ENCODE results near the gene SPINK5.

The SPINK5 gene

DNA sequence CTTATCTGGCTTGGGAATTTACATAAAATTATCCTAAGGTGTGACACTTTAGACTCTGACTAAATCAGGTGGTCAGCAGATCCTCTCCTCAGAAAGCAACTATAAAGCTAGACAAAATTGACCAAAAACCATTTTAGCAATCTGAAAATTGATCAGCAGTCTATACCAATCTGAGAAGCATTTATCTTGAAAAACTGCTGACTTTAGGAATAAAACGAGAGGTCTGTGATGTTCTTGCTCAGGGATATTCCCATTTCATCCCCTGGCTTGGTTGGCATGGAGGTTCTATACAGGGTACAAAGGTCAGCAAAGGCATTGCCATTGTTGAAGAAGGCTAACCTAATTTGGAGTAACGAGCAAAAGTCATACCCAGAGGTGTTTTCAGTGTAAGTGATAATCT, 11.7 kb downstream of the SPINK5 start:
- H3K27me3 ChIP-seq (replicated peaks in 2 of 5; ENCODE audit: control insufficient read depth in 4 of 5, insufficient read depth in 5 of 5, low read length in 4 of 5), result no peaks in the 10 kb centered on the region
- 100% methylated on average over 1 of the region's 2 CpGs for WGBS (ENCODE audit: insufficient coverage)

DNA sequence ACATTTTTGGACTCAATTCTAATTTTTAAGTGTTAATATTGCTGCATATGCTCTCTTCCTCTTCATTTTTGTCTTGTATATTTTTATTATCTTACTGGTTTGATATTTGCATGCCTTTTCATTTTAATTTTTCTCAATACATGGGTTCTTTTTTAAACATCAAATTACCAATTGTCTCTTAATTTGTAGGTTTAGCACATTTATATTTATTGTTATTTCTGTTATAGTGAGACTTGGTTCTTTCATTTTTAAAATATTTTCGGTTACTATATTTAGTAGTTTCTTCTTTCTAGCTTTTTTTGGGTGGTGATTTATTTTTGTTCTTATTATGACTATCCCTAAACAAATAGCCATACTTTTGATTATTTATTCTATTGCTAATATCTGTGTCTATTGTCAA, 19.4 kb downstream of the SPINK5 start:
- Histone ChIP-seq H3K27ac (ENCODE audit: insufficient read depth in 1 of 2, low read depth in 1 of 2, low read length in 2 of 2, poor library complexity in 1 of 2, severe bottlenecking in 2 of 2) (no peak overlapping the region), H3K27me3 (replicated peaks in 2 of 5; ENCODE audit: control insufficient read depth in 4 of 5, insufficient read depth in 5 of 5, low read length in 4 of 5) (peaks cover 0 to 3% (median 0%) of the 10 kb centered on the region in 5 experiments), H3K36me3 (ENCODE audit: control insufficient read depth in 4 of 4, insufficient read depth in 4 of 4, low read length in 3 of 4) (no peaks in the 10 kb centered on the region), H3K4me1 (ENCODE audit: control extremely low read depth in 1 of 4, control insufficient read depth in 4 of 4, insufficient read depth in 4 of 4, low read length in 3 of 4) (no peaks in the 10 kb centered on the region), H3K9me3 (ENCODE audit: control extremely low read depth in 1 of 5, control insufficient read depth in 4 of 5, insufficient read depth in 2 of 5, low read depth in 1 of 5, low read length in 4 of 5) (no peaks in the 10 kb centered on the region), H3K4me3 (ENCODE audit: control insufficient read depth in 1 of 7, extremely low read depth in 1 of 7, insufficient read depth in 4 of 7, low read depth in 2 of 7, low read length in 6 of 7) (no peak overlapping the region)
- ChIA-PET POLR2A (no interaction called here), CTCF (no interaction called here)
- WGBS (ENCODE audit: insufficient coverage), result no CpG with 5 or more reads among the region's 1 CpG
- DNase-seq, result no peak

More for the DNA sequence above, 11.7 kb downstream of the SPINK5 start:
- CTCF ChIA-PET, result no interaction called here
- H3K4me1 ChIP-seq (ENCODE audit: control extremely low read depth in 1 of 4, control insufficient read depth in 4 of 4, insufficient read depth in 4 of 4, low read length in 3 of 4), result no peaks in the 10 kb centered on the region
- H3K4me3 ChIP-seq (ENCODE audit: control insufficient read depth in 1 of 7, extremely low read depth in 1 of 7, insufficient read depth in 4 of 7, low read depth in 2 of 7, low read length in 6 of 7), result no peak overlapping the region
- no peak overlapping the region for H3K27ac ChIP-seq (ENCODE audit: insufficient read depth in 1 of 2, low read depth in 1 of 2, low read length in 2 of 2, poor library complexity in 1 of 2, severe bottlenecking in 2 of 2)
- no peaks in the 10 kb centered on the region for H3K36me3 ChIP-seq (ENCODE audit: control insufficient read depth in 4 of 4, insufficient read depth in 4 of 4, low read length in 3 of 4)
- POLR2A ChIA-PET, result no interaction called here
- no peaks in the 10 kb centered on the region for H3K9me3 ChIP-seq (ENCODE audit: control extremely low read depth in 1 of 5, control insufficient read depth in 4 of 5, insufficient read depth in 2 of 5, low read depth in 1 of 5, low read length in 4 of 5)
- no peak for DNase-seq

GRCh38 chr5:148084269-148084668, 20.5 kb downstream of the SPINK5 start:
- Histone ChIP-seq H3K27me3 (replicated peaks in 2 of 5; ENCODE audit: control insufficient read depth in 4 of 5, insufficient read depth in 5 of 5, low read length in 4 of 5) (peaks cover 0 to 3% (median 0%) of the 10 kb centered on the region in 5 experiments), H3K27ac (ENCODE audit: insufficient read depth in 1 of 2, low read depth in 1 of 2, low read length in 2 of 2, poor library complexity in 1 of 2, severe bottlenecking in 2 of 2) (no peak overlapping the region), H3K36me3 (ENCODE audit: control insufficient read depth in 4 of 4, insufficient read depth in 4 of 4, low read length in 3 of 4) (no peaks in the 10 kb centered on the region), H3K9me3 (ENCODE audit: control extremely low read depth in 1 of 5, control insufficient read depth in 4 of 5, insufficient read depth in 2 of 5, low read depth in 1 of 5, low read length in 4 of 5) (no peaks in the 10 kb centered on the region), H3K4me3 (ENCODE audit: control insufficient read depth in 1 of 7, extremely low read depth in 1 of 7, insufficient read depth in 4 of 7, low read depth in 2 of 7, low read length in 6 of 7) (no peak overlapping the region), H3K4me1 (ENCODE audit: control extremely low read depth in 1 of 4, control insufficient read depth in 4 of 4, insufficient read depth in 4 of 4, low read length in 3 of 4) (no peaks in the 10 kb centered on the region)
- DNase-seq, result no peak
- CTCF ChIA-PET, result no interaction called here
- POLR2A ChIA-PET, result no interaction called here
- no CpG with 5 or more reads among the region's 2 CpGs for WGBS (ENCODE audit: insufficient coverage)

DNA sequence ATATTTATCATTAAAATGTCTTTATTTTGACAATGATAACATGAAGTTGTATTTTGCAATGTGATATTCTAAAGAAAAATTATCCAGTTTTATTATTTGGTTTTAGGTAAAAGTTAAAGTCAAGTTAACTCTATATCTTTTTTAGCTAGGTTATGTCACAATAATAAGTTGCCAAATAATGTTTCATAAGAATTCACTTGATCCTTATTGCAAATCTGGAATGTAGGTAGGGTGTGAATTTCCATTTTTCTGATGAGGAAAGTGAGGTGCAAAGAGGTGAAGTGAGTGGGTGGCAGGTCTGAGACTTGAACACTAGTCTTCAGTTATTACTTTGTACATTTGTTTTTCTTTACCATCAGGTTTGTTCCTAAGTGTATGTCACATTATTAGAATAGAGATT, 21.5 kb downstream of the SPINK5 start:
- H3K9me3 ChIP-seq (ENCODE audit: control extremely low read depth in 1 of 5, control insufficient read depth in 4 of 5, insufficient read depth in 2 of 5, low read depth in 1 of 5, low read length in 4 of 5), result no peaks in the 10 kb centered on the region
- ChIA-PET CTCF (no interaction called here), POLR2A (interaction anchor here (0.8 kb wide), 1 partner anchor 238 kb away, joined by 3 read pairs; no protein-coding TSS in a partner anchor)
- H3K36me3 ChIP-seq (ENCODE audit: control insufficient read depth in 4 of 4, insufficient read depth in 4 of 4, low read length in 3 of 4), result no peaks in the 10 kb centered on the region
- no peak for DNase-seq
- H3K27me3 ChIP-seq (replicated peaks in 2 of 5; ENCODE audit: control insufficient read depth in 4 of 5, insufficient read depth in 5 of 5, low read length in 4 of 5), result peaks cover 0 to 3% (median 0%) of the 10 kb centered on the region in 5 experiments
- H3K4me1 ChIP-seq (ENCODE audit: control extremely low read depth in 1 of 4, control insufficient read depth in 4 of 4, insufficient read depth in 4 of 4, low read length in 3 of 4), result no peaks in the 10 kb centered on the region
- H3K4me3 ChIP-seq (ENCODE audit: control insufficient read depth in 1 of 7, extremely low read depth in 1 of 7, insufficient read depth in 4 of 7, low read depth in 2 of 7, low read length in 6 of 7), result no peak overlapping the region
- H3K27ac ChIP-seq (ENCODE audit: insufficient read depth in 1 of 2, low read depth in 1 of 2, low read length in 2 of 2, poor library complexity in 1 of 2, severe bottlenecking in 2 of 2), result no peak overlapping the region

- Histone ChIP-seq H3K27ac (ENCODE audit: insufficient read depth in 1 of 2, low read depth in 1 of 2, low read length in 2 of 2, poor library complexity in 1 of 2, severe bottlenecking in 2 of 2) (no peak overlapping the region), H3K4me3 (ENCODE audit: control insufficient read depth in 1 of 7, extremely low read depth in 1 of 7, insufficient read depth in 4 of 7, low read depth in 2 of 7, low read length in 6 of 7) (no peak overlapping the region), H3K36me3 (ENCODE audit: control insufficient read depth in 4 of 4, insufficient read depth in 4 of 4, low read length in 3 of 4) (no peaks in the 10 kb centered on the region), H3K4me1 (ENCODE audit: control extremely low read depth in 1 of 4, control insufficient read depth in 4 of 4, insufficient read depth in 4 of 4, low read length in 3 of 4) (no peaks in the 10 kb centered on the region), H3K9me3 (ENCODE audit: control extremely low read depth in 1 of 5, control insufficient read depth in 4 of 5, insufficient read depth in 2 of 5, low read depth in 1 of 5, low read length in 4 of 5) (no peaks in the 10 kb centered on the region), H3K27me3 (replicated peaks in 2 of 5; ENCODE audit: control insufficient read depth in 4 of 5, insufficient read depth in 5 of 5, low read length in 4 of 5) (peaks cover 0 to 3% (median 0%) of the 10 kb centered on the region in 5 experiments)
- DNase-seq, result no peak
- CTCF ChIA-PET, result interaction anchor here (0.8 to 1.1 kb wide), 2 partner anchors 40 to 89 kb away, joined by 3 read pairs; no protein-coding TSS in a partner anchor
- POLR2A ChIA-PET, result interaction anchor here (0.8 kb wide), 1 partner anchor 237 kb away, joined by 3 read pairs; no protein-coding TSS in a partner anchor
- WGBS (ENCODE audit: insufficient coverage), result 100% methylated on average over 2 of the region's 7 CpGs
Measured at GRCh38 chr5:148085977-148086705, 22.4 kb downstream of the SPINK5 start.

GRCh38 chr5:148090146-148090772, 26.5 kb downstream of the SPINK5 start:
- H3K27ac ChIP-seq (ENCODE audit: insufficient read depth in 1 of 2, low read depth in 1 of 2, low read length in 2 of 2, poor library complexity in 1 of 2, severe bottlenecking in 2 of 2), result no peak overlapping the region
- ChIA-PET POLR2A (no interaction called here), CTCF (interaction anchor here (1.2 kb wide), 1 partner anchor 891 kb away, joined by 3 read pairs; no protein-coding TSS in a partner anchor)
- WGBS (ENCODE audit: insufficient coverage), result 100% methylated on average over 1 of the region's 5 CpGs
- no peak for DNase-seq
- no peaks in the 10 kb centered on the region for H3K4me1 ChIP-seq (ENCODE audit: control extremely low read depth in 1 of 4, control insufficient read depth in 4 of 4, insufficient read depth in 4 of 4, low read length in 3 of 4)
- H3K36me3 ChIP-seq (ENCODE audit: control insufficient read depth in 4 of 4, insufficient read depth in 4 of 4, low read length in 3 of 4), result no peaks in the 10 kb centered on the region
- no peaks in the 10 kb centered on the region for H3K9me3 ChIP-seq (ENCODE audit: control extremely low read depth in 1 of 5, control insufficient read depth in 4 of 5, insufficient read depth in 2 of 5, low read depth in 1 of 5, low read length in 4 of 5)
- no peak overlapping the region for H3K4me3 ChIP-seq (ENCODE audit: control insufficient read depth in 1 of 7, extremely low read depth in 1 of 7, insufficient read depth in 4 of 7, low read depth in 2 of 7, low read length in 6 of 7)
- H3K27me3 ChIP-seq (replicated peaks in 2 of 5; ENCODE audit: control insufficient read depth in 4 of 5, insufficient read depth in 5 of 5, low read length in 4 of 5), result peaks cover 0 to 2% (median 0%) of the 10 kb centered on the region in 5 experiments

- no peak overlapping the region for H3K4me3 ChIP-seq (ENCODE audit: control insufficient read depth in 1 of 7, extremely low read depth in 1 of 7, insufficient read depth in 4 of 7, low read depth in 2 of 7, low read length in 6 of 7)
- no peaks in the 10 kb centered on the region for H3K9me3 ChIP-seq (ENCODE audit: control extremely low read depth in 1 of 5, control insufficient read depth in 4 of 5, insufficient read depth in 2 of 5, low read depth in 1 of 5, low read length in 4 of 5)
- no peaks in the 10 kb centered on the region for H3K36me3 ChIP-seq (ENCODE audit: control insufficient read depth in 4 of 4, insufficient read depth in 4 of 4, low read length in 3 of 4)
- H3K27ac ChIP-seq (ENCODE audit: insufficient read depth in 1 of 2, low read depth in 1 of 2, low read length in 2 of 2, poor library complexity in 1 of 2, severe bottlenecking in 2 of 2), result no peak overlapping the region
- no peak for DNase-seq
- H3K4me1 ChIP-seq (ENCODE audit: control extremely low read depth in 1 of 4, control insufficient read depth in 4 of 4, insufficient read depth in 4 of 4, low read length in 3 of 4), result no peaks in the 10 kb centered on the region
- 100% methylated on average over 4 of the region's 7 CpGs for WGBS (ENCODE audit: insufficient coverage)
- ChIA-PET CTCF (interaction anchor here (1.2 kb wide), 1 partner anchor 891 kb away, joined by 3 read pairs; no protein-coding TSS in a partner anchor), POLR2A (no interaction called here)
- peaks cover 0 to 2% (median 0%) of the 10 kb centered on the region in 5 experiments for H3K27me3 ChIP-seq (replicated peaks in 2 of 5; ENCODE audit: control insufficient read depth in 4 of 5, insufficient read depth in 5 of 5, low read length in 4 of 5)
Measured at GRCh38 chr5:148090773-148091250, 27.0 kb downstream of the SPINK5 start.
